ENCODE results near the gene OR51B2. TPM values are rescaled to one million over a fixed set of nuclear protein-coding genes. Genes with fewer than 3 reads are reported as not detected.

OR51B2 gene
- total RNA-seq, 2 donors from 2014 or later: not detected

DNA sequence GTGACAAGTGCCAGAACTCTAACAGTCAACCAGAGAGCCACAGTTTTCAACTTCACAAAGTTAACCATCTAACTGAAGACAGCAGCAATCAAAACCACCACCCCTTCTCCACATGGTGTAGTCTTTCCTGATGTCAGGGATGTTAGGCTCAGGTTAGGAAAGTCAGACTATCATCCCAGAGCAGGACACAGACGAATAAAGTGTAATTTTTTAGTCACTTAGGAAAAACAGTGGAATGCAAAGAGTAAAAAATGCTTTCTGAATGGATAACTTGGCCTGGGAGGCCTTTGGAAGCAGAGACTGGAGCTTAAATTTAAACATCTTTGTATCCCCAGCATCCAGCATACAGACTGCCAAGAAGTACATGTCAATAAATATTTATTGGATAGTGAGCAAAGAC, 37.7 kb downstream of the OR51B2 start:
- no peak for DNase-seq
- ATAC-seq: no peak
- intact Hi-C loops (cut with DNase I): no loop called here

DNA sequence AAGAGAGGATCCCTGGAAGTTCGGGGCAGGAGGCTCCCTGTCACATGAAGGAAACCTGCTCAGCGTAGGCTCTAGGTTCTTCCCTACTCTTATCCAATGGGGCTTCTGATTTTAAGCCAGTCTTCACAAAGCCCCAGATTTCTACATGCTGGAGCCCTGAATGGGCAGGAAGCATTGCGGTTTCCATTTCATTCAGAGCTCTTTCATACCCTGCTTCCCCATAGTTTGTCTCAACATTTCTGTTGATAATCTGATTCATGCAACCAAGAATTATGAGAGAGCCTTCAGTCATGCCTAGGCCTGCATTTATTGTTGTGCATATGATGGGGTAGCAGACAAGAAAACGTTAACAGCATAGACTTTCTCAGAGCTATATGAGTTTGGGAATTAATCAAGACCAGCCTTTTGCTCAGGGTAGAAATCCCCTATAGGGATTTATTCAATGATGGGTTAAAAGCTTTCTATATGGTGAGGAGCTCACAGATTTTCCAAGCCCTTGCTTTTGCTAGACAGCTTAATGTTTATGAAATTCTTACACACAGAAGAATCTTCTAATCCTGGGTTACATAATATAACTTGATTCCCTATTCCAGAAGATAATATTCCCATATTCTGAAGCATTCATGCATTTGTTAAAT, 38.3 kb downstream of the OR51B2 start:
- intact Hi-C loops (cut with DNase I): no loop called here
- ATAC-seq: no peak

DNA sequence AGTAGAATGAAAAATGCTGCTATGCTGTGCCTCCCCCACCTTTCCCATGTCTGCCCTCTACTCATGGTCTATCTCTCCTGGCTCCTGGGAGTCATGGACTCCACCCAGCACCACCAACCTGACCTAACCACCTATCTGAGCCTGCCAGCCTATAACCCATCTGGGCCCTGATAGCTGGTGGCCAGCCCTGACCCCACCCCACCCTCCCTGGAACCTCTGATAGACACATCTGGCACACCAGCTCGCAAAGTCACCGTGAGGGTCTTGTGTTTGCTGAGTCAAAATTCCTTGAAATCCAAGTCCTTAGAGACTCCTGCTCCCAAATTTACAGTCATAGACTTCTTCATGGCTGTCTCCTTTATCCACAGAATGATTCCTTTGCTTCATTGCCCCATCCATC, 39.5 kb downstream of the OR51B2 start:
- intact Hi-C loops (cut with DNase I): no loop called here
- ATAC-seq (no peak), DNase-seq (no peak)

More for the DNA sequence above, 38.3 kb downstream of the OR51B2 start:
- DNase-seq: no peak

DNA sequence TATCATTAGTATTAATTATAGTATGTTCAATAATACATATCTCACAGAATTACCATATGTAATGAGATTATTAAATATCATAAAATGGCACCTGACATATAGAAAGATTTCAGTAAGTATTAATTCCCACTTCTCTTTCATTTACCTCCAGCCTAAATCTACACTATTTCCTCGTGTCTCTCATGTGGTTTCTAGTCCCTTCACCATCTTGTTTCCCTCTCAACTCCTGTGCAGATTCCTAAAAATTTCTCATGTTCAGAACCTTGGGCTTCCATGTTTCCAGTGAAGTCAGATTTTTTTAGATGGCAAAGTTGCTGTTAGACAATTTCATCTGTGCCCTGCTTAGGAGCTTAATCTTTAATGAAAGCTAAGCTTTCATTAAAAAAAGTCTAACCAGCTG, 40.2 kb downstream of the OR51B2 start:
- no peak for DNase-seq
- no peak for ATAC-seq
- intact Hi-C loops (cut with DNase I): no loop called here

GRCh38 chr11:5283086-5283485, 41.0 kb downstream of the OR51B2 start:
- intact Hi-C loops (cut with DNase I): no loop called here
- DNase-seq (no peak), ATAC-seq (no peak)

DNA sequence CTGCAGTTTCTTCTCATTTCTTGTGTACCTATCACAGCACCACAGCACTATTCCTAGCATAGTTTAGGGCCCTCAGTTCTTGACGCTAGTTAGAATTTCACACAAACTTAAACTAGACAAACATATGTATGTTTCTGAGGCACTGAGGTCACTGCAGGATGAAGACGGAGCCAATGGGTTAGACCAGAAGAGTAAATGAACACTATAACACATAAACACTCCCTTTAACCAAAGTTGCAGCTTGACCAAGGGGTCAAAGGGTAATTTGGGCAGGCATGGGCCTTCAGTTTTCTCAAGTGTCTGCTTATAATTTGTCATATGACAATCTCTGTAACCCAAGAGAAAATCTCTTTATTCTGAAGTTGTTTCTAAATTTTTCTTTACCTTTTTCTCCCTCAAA, 41.5 kb downstream of the OR51B2 start:
- intact Hi-C loops (cut with DNase I): no loop called here
- ATAC-seq: no peak
- no peak for DNase-seq

- intact Hi-C loops (cut with DNase I): no loop called here
- no peak for ATAC-seq
- DNase-seq: no peak
Observed at GRCh38 chr11:5281596-5281995, 42.5 kb downstream of the OR51B2 start.

DNA sequence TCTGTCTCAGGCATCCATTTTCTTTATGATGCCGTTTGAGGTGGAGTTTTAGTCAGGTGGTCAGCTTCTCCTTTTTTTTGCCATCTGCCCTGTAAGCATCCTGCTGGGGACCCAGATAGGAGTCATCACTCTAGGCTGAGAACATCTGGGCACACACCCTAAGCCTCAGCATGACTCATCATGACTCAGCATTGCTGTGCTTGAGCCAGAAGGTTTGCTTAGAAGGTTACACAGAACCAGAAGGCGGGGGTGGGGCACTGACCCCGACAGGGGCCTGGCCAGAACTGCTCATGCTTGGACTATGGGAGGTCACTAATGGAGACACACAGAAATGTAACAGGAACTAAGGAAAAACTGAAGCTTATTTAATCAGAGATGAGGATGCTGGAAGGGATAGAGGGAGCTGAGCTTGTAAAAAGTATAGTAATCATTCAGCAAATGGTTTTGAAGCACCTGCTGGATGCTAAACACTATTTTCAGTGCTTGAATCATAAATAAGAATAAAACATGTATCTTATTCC, 43.5 kb downstream of the OR51B2 start:
- ATAC-seq: peak; percentile 55 to 95
- DNase-seq: peak; percentile 69
- intact Hi-C loops (cut with DNase I): no loop called here

GRCh38 chr11:5279471-5280090, 44.5 kb downstream of the OR51B2 start:
- DNase-seq (no peak), ATAC-seq (no peak)
- intact Hi-C loops (cut with DNase I): no loop called here

DNA sequence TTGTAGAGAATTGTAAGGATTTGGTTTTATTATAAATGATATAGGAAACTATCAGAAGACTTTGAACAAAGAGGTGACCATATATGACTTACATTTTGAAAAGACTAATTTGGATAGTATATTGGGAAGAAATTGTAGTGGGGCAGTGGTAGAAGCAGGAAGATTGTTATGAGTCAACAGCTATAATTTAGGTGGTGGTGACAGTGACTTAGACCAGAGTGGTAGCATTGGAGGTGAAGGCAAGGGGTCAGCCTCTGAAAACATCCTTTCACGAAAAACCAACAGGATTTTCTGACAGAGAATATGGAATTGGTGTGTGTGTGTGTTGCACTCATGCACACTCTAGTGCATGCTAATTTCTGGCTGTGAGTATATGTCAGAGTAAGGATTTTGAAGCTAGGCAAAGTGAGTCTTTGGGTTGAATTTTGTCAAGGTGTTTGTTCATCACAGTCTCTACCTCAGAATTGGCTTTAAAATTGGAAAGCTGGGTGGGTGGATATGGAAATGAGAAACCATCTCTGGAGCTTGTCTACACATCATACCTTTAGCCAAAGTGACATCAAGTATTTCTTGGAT, 46.2 kb downstream of the OR51B2 start:
- no peak for ATAC-seq
- intact Hi-C loops (cut with DNase I): no loop called here
- DNase-seq: no peak

- ATAC-seq (no peak), DNase-seq (no peak)
- intact Hi-C loops (cut with DNase I): no loop called here
Observed at GRCh38 chr11:5276697-5277096, 47.4 kb downstream of the OR51B2 start.

DNA sequence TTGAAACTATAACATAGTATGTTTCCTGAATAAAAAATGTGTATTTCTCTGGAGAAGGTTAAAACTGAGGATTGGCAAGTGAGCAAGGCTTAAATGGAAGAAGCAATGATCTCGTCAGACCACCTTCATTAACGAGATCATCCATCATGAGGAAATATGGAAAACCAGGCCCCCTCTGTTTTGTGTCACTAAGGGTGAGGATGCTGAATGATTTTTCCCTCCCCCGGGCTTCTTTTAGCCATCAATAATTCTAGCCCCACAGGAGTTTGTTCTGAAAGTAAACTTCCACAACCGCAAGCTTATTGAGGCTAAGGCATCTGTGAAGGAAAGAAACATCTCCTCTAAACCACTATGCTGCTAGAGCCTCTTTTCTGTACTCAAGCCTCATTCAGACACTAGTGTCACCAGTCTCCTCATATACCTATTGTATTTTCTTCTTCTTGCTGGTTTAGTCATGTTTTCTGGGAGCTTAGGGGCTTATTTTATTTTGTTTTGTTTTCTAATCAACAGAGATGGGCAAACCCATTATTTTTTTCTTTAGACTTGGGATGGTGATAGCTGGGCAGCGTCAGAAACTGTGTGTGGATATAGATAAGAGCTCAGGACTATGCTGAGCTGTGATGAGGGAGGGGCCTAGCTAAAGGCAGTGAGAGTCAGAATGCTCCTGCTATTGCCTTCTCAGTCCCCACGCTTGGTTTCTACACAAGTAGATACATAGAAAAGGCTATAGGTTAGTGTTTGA, 48.6 kb downstream of the OR51B2 start:
- no peak for ATAC-seq
- no peak for DNase-seq
- intact Hi-C loops (cut with DNase I): no loop called here

DNA sequence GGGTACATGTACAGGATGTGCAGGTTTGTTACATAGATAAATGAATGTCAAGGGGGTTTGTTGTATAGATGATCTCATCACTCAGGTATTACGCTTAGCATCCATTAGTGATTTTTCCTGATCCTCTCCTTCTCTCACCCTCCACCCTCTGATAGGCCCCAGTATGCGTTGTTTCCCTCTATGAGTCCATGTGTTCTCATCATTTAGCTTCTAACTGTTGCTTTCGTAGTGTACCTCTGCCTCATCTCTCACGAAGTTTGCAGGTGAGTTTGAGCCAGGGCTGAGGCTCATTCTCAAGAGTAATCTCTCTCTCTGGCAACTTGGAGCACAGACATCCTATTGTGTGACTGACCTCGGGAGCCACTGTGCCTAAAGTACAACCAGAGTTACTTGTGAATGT, 49.7 kb downstream of the OR51B2 start:
- intact Hi-C loops (cut with DNase I): no loop called here
- ATAC-seq (no peak), DNase-seq (no peak)

Other genes with a start within 250 kb of the OR51B2 start
- not detected for gene OR52A5, start 185.9 kb downstream of the OR51B2 start, total RNA-seq
- gene OR52A1, start 169.5 kb downstream of the OR51B2 start, total RNA-seq: not detected
- not detected for gene OR51V1, start 123.6 kb downstream of the OR51B2 start, total RNA-seq
- gene HBB, start 97.2 kb downstream of the OR51B2 start, total RNA-seq: 100 to 1,000 TPM in 1 of 2 donors, 10 to 100 TPM in 1; 77.3 to 264 TPM
- not detected for gene HBD, start 89.8 kb downstream of the OR51B2 start, total RNA-seq
- gene HBG1, start 74.4 kb downstream of the OR51B2 start, total RNA-seq: not detected
- gene HBG2, start 69.5 kb downstream of the OR51B2 start, total RNA-seq: not detected
- not detected for gene HBE1, start 54.4 kb downstream of the OR51B2 start, total RNA-seq
- gene OR51B4, start 22.4 kb downstream of the OR51B2 start, total RNA-seq: not detected
- gene OR51B5, start 19.2 kb upstream of the OR51B2 start, total RNA-seq: not detected
- not detected for gene OR51B6, start 27.2 kb upstream of the OR51B2 start, total RNA-seq
- gene OR51M1, start 59.5 kb upstream of the OR51B2 start, total RNA-seq: not detected
- gene OR51Q1, start 97.8 kb upstream of the OR51B2 start, total RNA-seq: not detected
- not detected for gene OR51I1, start 117.2 kb upstream of the OR51B2 start, total RNA-seq
- gene OR51I2, start 125.0 kb upstream of the OR51B2 start, total RNA-seq: not detected
- gene OR52D1, start 164.4 kb upstream of the OR51B2 start, total RNA-seq: not detected
- under 1 TPM; 0.13 to 0.15 TPM for gene UBQLN3, start 185.7 kb upstream of the OR51B2 start, total RNA-seq
- under 1 TPM; 0.12 to 0.16 TPM for gene UBQLNL, start 192.4 kb upstream of the OR51B2 start, total RNA-seq
- not detected for gene OR52H1, start 224.2 kb upstream of the OR51B2 start, total RNA-seq

Measured in left cardiac atrium (tissue), 4 donors.